ENCODE measurements around the gene MMP17.

MMP17 gene

GRCh38 chr12:131850856-131851559 lies 22.8 kb downstream of the MMP17 start:
- DNase-seq, result peak in 1 of 2 experiments; percentile 34

- no peak for DNase-seq
Measured at GRCh38 chr12:131851741-131852550, 23.8 kb downstream of the MMP17 start.

GRCh38 chr12:131852551-131853299 lies 24.5 kb downstream of the MMP17 start:
- peak in 1 of 2 experiments; percentile 15 for DNase-seq

GRCh38 chr12:131853832-131854797 lies 25.9 kb downstream of the MMP17 start:
- DNase-seq, result no peak

- no peak for DNase-seq
Measured at GRCh38 chr12:131854861-131855476, 26.8 kb downstream of the MMP17 start.

- no peak for DNase-seq
Measured at GRCh38 chr12:131855521-131856142, 27.4 kb downstream of the MMP17 start.

GRCh38 chr12:131856366-131857097 lies 28.3 kb downstream of the MMP17 start:
- DNase-seq, result no peak

GRCh38 chr12:131857908-131858850 lies 30.0 kb downstream of the MMP17 start:
- DNase-seq, result no peak

- no peak for DNase-seq
Measured at GRCh38 chr12:131860472-131861260, 32.5 kb downstream of the MMP17 start.

GRCh38 chr12:131861261-131862083 lies 33.3 kb downstream of the MMP17 start:
- DNase-seq, result no peak

- DNase-seq, result no peak
Measured at GRCh38 chr12:131862084-131862441, 33.9 kb downstream of the MMP17 start.

- DNase-seq, result no peak
Measured at GRCh38 chr12:131862600-131862993, 34.4 kb downstream of the MMP17 start.

GRCh38 chr12:131862994-131863710 lies 35.0 kb downstream of the MMP17 start:
- no peak for DNase-seq

GRCh38 chr12:131863711-131864396 lies 35.7 kb downstream of the MMP17 start:
- DNase-seq, result peak; percentile 89 to 92

GRCh38 chr12:131864469-131864868 lies 36.3 kb downstream of the MMP17 start:
- DNase-seq, result no peak

- no peak for DNase-seq
Measured at GRCh38 chr12:131865180-131865875, 37.1 kb downstream of the MMP17 start.

Measured in NCI-H524 (cell line).